HUDEP-2 (cell line): ENCODE data around the gene CRELD2.
A peak's percentile ranks its signal among the peaks of the same experiment; 100 is the strongest.

ENCODE experiments used
- DNase-seq, 76 experiments: peaks; one replicate each; lab custom pipeline; 2025; ENCODE audit not compliant: unreplicated experiment in 76 of 76; lab: John Stamatoyannopoulos, UW

CRELD2 gene

GRCh38 chr22:49928555-49929210 lies 10.2 kb downstream of the CRELD2 start:
- DNase-seq, result no peak

- DNase-seq, result peak in 37 of 76 experiments; percentile 2 to 65 (median 28)
Measured at GRCh38 chr22:49929211-49929979, 11.0 kb downstream of the CRELD2 start.

- no peak for DNase-seq
Measured at GRCh38 chr22:49929994-49930575, 11.7 kb downstream of the CRELD2 start.

- peak in 70 of 76 experiments; percentile 11 to 81 (median 55) for DNase-seq
Measured at GRCh38 chr22:49930596-49931412, 12.4 kb downstream of the CRELD2 start.

- DNase-seq, result peak in 1 of 76 experiments; percentile 12
Measured at GRCh38 chr22:49933236-49934159, 15.1 kb downstream of the CRELD2 start.

- DNase-seq, result peak in 31 of 76 experiments; percentile 5 to 54 (median 23)
Measured at GRCh38 chr22:49934160-49934890, 15.9 kb downstream of the CRELD2 start.

GRCh38 chr22:49934891-49935557 lies 16.6 kb downstream of the CRELD2 start:
- peak in 42 of 76 experiments; percentile 7 to 69 (median 42) for DNase-seq

GRCh38 chr22:49935561-49935960 lies 17.1 kb downstream of the CRELD2 start:
- DNase-seq, result peak in 2 of 76 experiments; percentile 32 to 38

GRCh38 chr22:49936018-49936972 lies 17.9 kb downstream of the CRELD2 start:
- peak in 72 of 76 experiments; percentile 21 to 94 (median 73) for DNase-seq

GRCh38 chr22:49936973-49937757 lies 18.7 kb downstream of the CRELD2 start:
- no peak for DNase-seq

GRCh38 chr22:49937758-49938564 lies 19.5 kb downstream of the CRELD2 start:
- DNase-seq, result no peak

GRCh38 chr22:49938565-49939136 lies 20.2 kb downstream of the CRELD2 start:
- no peak for DNase-seq

- no peak for DNase-seq
Measured at GRCh38 chr22:49941507-49942316, 23.3 kb downstream of the CRELD2 start.

- no peak for DNase-seq
Measured at GRCh38 chr22:49942565-49943404, 24.4 kb downstream of the CRELD2 start.
